HG02943 (cell line): Measurements from ENCODE around the gene DNAJB6.

Experiments used
- ATAC-seq: cut with Tn5 transposase; IDR thresholded peaks from one replicate; pipeline ENCODE4 v1.9.1; 2021; ENCODE audit warnings: mild to moderate bottlenecking, low read depth, moderate library complexity; ENCODE audit not compliant: unreplicated experiment

Gene DNAJB6

DNA sequence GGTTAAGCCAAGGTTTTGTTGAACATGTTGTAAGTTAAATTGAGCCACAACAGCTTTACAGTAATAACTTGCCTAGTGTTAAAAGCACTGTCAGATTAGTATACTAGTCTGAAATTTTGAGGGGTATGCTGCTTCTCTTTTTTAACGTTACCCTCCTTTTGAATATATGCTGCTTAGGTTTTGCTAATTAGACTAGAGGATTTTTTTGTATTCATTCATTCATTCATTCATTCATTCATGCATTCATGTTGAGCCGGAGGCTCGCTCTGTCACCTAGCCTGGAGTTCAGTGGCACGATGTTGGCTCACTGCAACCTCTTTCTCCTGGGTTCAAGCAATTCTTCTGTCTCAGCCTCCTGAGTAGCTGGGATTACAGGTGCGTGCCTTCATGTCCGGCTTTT, 24.7 kb downstream of the DNAJB6 start:
- no peak for ATAC-seq

DNA sequence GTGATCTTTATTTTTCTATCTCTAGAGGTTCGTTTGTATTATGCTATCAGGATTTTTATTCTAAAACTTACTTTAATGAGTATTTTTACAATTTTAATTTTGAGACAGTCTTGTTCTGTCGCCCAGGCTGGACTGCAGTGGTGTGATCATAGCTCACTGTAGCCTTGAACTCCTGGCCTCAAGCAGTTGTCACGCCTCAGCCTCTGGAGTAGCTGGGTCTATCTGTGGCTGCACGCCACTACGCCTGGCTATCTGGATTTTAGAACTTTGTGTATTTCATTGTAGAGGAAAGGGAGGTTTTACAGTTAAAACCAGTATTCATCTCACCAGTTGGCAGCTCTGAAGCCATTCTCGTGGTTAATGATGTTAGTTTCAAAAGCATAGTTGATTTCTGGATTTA, 25.9 kb downstream of the DNAJB6 start:
- no peak for ATAC-seq

DNA sequence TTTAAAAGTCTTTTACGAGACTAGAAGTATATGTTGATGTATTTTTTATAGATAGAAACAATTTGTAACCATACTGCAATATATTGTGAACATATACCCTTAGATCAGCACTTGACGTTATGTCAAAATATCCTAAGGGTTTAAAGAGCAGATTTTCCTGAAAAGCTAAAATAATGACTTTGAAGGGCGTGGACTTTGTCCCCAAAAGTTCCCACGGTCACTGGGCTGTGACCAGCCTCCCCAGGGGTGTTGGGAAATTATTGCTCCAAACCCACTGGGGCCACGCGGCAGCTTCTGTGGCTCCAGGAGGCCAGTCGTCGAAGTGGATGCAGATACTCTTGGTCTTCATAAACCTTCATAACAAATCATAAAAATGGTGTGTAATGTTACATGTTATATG, 29.9 kb downstream of the DNAJB6 start:
- no peak for ATAC-seq

GRCh38 chr7:157368955-157369354, 32.2 kb downstream of the DNAJB6 start:
- no peak for ATAC-seq

DNA sequence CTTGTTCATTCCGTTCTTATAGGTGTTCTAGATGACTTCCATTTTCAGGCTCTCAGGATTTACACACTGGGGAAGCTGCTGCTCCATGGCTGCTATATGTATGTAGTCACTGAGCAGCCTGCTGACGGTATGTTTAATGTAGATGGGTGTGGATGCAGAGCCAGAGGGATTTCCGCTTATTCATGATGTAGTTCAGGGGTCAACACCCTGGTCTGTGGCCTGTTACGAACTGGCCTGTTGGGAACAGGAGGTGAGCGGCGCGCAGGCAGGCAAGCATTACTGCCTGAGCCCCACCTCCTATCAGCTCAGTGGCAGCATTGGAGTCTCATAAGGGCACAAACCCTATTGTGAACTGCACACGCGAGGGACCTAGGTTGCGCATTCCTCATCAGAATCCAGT, 33.9 kb downstream of the DNAJB6 start:
- no peak for ATAC-seq

DNA sequence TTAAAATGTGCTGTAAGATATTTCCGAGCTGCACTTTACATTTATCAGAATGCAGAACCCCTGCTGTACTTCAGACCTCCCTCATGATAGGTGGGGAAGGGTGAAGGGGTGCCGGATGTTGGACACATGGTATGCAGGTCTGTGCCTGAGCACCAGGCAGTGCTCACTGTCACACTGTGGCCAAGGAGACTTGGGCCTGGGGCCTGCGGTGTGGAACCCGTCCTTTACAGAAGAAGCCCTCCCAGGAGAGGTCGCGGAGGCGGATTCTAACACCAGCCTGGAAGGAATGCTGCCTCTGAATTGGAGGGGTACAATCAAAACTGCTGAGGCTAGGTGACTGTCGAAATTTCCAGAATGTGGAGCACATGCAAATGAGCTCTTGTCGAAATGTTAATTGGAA, 34.5 kb downstream of the DNAJB6 start:
- ATAC-seq, result no peak

- no peak for ATAC-seq
Measured at GRCh38 chr7:157372300-157373232, 35.8 kb downstream of the DNAJB6 start.

DNA sequence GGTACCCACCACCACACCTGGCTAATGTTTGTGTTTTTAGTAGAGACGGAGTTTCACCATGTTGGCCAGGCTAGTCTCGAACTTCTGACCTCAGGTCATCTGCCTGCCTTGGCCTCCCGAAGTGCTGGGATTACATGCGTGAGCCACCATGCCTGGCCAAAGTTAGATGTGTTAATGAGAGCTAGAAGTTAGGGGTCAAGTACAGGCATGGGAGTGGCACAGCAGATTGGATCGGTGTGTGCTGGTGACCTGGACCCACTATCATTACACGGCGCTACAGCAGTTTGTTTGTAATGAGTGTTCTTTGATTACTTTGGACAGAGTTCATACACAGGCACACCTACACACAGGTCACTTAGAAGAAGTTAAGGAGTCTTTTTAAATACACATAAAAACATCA, 36.7 kb downstream of the DNAJB6 start:
- ATAC-seq, result no peak

- no peak for ATAC-seq
Measured at GRCh38 chr7:157375410-157375809, 38.6 kb downstream of the DNAJB6 start.

GRCh38 chr7:157377436-157378124, 40.8 kb downstream of the DNAJB6 start:
- ATAC-seq, result no peak

DNA sequence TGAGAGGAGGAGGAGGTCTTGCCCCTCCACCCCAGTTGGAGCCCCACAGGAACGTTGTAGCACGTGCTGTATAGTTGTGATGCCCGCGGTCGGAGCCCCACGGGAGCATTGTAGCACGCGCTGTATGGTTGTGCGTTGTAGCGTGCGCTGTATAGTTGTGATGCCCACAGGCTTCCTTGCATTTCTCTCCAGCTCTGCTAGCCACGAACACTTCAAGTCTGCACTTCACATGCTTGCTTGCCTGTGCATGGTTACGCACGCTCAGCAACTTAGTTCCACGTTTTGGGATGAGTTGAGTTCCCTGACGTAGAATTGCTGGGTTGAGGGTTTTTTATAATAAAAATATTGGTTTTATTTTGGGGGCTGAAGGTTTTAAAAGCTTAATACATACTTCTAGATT, 41.6 kb downstream of the DNAJB6 start:
- ATAC-seq, result no peak

DNA sequence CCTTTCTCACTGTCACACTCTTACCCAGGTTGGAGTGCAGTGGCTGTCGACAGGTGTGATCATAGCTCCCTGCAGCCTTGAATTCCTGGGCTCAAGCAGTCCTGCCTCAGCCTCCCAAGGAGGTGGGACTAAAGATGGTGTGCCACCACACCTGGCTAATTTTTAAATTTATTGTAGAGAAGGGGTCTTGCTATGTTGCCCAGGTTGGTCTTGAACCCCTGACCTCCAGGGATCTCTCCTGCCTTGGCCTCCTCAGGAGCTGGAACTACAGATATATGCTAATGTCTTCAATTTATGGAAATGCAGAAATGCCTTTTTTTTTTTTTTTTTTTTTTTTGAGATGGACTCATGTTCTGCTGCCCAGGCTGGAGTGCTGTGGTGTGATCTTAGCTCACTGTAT, 42.7 kb downstream of the DNAJB6 start:
- ATAC-seq, result no peak

DNA sequence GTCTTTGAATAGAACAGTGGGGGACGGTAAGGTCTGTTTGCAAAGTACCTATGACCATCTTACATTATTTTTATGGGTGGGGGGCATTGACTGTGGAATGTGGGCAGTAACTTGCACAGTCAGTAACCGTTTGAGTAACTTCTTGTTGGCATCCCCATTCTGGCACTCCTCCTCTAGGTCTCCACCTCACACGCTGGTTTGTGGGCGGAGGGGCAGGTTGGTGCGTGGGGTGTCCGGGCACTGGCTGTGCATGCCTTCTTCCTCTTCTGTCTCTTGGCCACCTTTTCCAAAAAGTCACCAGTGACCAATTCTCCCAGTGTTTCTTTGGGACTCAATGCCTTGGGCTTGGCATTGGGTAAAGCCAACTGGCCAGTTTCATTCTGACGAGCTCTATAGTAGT, 43.6 kb downstream of the DNAJB6 start:
- ATAC-seq, result no peak

GRCh38 chr7:157383868-157384267, 47.1 kb downstream of the DNAJB6 start:
- ATAC-seq, result no peak

GRCh38 chr7:157384301-157384700, 47.5 kb downstream of the DNAJB6 start:
- ATAC-seq, result no peak

DNA sequence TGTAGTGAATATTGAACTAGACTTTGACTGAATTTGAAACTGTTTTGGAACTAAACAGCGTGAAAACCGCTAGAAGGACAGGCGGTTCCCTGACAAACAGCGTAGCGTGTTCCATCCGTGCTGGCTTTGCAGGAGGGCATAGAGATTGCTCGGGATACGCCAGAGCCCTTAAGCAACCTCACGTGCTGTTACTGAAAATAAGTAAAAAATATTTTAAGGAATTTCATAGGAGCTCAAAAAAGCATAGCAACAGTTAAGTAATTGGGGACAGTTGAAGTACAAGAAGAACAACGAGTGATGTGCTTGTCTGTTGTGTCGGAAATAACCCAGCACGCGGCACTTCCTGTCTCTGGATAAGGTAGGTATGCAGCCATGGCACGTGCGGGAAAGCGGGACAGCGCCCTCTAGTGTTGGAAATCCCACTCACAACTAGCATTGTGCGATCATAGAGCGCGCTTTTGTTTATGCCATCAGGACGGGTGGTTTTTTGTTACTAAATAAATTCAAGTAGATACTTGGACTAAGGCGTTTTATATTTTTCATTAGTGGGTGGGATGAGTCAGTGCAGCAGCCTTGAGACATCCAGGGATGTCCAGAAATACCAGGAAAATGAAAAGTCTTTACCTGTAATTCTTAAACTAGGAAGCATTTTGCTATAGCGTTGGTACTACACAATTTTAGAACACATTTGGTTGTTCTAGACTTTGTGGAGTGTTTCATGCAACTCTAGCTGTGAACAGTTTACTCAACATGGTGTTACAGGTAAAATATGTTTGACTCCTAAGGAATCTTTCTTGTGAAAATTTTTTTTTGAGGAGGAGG, 50.4 kb downstream of the DNAJB6 start:
- ATAC-seq, result peak; percentile 65

DNA sequence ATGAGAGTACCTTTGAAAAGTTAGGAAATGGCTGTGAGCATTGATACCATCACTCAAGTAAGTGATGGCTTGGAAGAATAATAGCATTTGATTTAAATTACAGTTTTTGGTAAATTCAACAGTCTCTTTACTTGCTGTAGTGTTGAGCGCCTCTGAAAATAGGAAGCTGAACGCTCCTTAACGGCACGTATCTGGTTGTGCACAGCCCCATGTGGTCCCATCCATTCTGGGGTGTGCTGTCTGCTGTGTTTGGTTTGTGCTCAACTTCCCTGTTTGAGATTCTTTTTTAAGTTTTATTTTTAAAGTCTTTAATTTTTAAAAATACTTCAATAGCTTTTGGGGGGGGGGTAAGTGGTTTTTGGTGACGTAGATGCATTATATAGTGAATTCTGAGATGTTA, 51.5 kb downstream of the DNAJB6 start:
- no peak for ATAC-seq

- ATAC-seq, result no peak
Measured at GRCh38 chr7:157389951-157390730, 53.3 kb downstream of the DNAJB6 start.

DNA sequence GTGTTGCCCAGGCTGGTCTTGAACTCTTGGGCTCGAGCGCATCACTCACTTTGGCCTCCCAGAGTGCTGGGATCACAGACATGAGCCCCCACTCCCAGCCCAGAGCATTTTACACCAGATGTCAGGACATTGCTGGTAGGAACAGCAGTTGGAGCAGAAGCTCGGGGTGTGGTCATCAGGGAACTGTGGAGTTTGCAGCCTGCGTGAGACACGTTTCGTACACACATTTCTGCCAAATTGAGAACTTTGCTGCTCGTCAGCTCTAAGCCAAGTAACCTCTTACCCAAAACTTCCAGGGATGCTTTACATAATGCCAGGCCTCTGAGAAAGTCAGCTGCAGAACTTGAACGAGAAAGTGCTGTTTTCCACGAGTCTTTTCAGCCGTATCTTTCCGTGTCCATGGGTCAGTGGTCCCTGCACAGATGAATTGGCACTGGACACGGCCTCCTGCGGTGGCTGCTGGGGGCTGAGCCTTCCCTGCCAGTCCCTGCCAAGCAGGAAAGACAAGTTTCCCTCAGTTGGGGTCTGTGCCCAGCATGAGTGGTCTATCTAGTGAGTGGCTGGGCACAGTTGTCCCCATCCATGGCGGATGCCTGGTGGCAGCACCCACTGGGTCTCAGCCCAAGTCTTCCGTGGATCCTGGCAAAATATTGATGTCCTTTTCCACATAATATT, 54.4 kb downstream of the DNAJB6 start:
- no peak for ATAC-seq
